CD4-positive, alpha-beta T cell treated with Interleukin-15 for 4 hours (primary cell): ENCODE results near the gene LMTK2.
"Not testable (repeated sequence)": the region's sequence is repeated elsewhere in the genome, so short reads cannot be mapped to it uniquely, and the experiment has no call there.

ENCODE experiments used
- DNase-seq: peaks from one replicate; pipeline ENCODE4 v3.0.0-alpha.2; 2020; ENCODE audit warnings: low spot score

LMTK2 gene

DNA sequence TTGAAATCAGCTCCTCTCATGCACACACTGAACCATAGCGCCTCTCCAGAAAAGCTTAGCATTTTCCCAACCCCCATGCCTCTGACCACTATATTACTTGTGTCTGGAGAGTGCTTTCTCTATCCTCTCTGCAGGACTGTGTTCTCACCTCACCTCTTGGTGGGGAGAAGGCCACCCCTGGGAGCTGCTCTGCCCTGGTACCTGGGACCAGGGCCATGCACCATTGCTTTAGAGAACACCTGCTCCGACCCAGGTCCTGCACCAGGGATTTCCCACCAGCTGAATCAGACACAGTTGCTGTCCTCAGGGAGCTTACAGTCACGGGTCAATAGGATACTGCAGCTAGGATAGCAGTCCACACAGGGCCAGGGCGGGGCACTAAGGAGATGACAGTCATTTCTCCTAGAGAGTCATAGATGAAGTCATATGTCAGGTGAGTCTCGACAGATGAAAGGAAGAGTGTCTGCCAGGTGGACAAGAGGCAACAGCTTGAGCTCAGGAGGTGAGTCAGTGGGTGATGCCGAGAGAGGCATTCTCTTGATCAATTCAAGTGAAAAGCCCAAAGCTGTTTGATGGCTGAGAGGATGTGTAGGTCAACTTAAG, 619 bp upstream of the LMTK2 start:
- DNase-seq, result peak; percentile 9

- no peak for DNase-seq
Measured at GRCh38 chr7:98107313-98107721, 655 bp downstream of the LMTK2 start.

DNA sequence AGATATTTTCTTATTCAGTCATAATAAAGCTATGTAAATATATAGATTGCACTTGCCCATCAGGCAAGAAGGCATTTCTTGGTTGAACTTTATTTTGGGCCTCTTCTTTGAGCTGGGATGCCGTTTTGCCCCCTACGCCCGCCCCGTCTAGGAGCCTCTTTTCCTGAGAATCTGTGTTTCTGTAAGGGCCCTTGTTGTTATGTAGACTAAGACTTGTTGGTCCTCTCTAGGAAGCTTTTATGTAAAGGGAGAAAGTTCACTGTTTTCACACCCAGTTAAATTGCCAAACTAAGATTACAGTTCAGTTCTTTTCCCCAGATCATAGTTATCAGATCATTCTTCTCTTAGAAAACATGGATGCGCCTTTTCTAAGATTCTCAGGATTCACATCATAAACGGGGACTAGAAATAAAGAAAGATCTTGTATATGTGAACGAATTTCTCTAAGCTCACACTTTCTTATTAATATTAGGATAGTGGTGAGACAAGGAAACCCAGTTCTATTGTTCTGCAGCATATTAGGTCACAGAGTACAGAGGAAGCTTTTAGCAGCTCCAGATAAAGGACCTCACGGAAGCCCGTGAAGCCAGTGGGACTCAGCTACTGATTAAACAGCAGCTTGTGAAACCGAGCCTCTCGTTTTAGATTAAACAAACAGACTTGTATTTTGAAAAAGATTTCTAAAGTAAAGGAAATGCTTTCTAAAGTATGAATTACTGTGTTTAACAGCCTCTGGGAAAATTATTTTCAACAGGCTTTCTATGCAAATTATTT, 3.8 kb downstream of the LMTK2 start:
- no peak for DNase-seq

- no peak for DNase-seq
Measured at GRCh38 chr7:98112077-98112476, 5.4 kb downstream of the LMTK2 start.

GRCh38 chr7:98115746-98116525, 9.3 kb downstream of the LMTK2 start:
- no peak for DNase-seq

DNA sequence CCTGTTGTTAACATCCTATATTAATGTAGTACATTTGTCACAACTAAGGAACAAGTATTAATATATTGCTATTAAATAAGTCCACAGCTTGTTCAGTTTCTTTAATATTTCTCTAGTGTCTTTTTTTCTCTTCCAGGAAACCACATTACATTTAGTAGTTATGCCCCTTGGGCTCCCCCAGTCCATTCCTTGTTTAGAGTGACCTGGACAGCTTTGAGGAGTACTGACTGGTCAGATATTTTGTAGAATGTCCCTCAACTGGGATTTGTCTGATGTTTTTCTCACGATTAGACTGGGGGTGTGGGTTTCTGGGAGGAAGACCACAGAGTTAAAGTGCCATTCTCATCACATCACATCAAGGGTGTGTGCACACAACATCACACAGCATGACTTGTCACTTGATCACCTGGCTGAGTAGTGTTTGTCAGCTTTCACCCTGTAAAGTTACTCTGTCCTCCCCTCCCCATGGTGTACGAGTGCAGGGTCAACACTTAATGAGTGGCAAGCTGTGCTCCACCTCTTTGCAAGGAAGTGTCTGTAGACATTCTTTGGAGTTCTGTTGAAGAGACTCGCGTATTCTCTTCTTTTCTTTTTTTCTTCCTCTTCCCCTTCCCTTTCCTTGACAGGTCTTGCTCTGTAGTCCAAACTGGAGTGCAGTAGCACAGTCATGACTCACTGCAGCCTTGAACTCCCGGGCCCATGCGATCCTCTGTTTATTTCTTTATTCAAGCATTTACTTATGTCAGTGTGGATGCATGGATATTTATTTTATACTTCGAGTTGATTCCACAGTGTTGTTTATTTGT, 10.2 kb downstream of the LMTK2 start:
- DNase-seq, result no peak

DNA sequence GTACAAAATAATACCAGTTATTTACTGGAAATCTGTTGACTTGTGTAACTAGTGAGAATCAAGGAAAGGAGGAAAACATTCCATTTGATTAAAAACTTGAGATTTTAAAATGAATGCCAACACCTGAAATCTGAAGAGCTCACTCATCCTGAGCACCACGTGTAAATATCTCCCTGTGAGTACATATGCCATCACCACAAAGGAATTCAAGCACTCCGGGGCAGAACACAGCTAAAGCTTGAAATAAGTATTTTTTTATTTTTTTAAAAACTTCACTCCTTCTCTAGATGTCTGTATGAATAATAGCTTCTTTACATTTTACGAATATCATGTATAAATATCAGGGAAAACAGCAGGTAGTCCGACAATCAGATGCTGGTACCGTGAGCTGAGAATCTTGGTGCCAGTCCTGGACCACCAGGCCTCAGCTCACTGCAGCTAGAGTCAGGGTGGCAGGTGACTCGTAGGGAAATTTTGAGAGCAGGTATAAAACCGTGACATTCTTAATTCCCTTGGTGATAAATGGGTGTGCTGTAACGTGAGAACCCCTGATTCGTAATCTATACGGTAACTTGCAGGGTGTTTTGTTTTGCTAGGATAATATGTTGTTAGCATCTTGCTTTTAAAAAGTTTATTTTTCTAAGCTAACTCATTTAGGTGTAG, 12.7 kb downstream of the LMTK2 start:
- DNase-seq, result no peak

DNA sequence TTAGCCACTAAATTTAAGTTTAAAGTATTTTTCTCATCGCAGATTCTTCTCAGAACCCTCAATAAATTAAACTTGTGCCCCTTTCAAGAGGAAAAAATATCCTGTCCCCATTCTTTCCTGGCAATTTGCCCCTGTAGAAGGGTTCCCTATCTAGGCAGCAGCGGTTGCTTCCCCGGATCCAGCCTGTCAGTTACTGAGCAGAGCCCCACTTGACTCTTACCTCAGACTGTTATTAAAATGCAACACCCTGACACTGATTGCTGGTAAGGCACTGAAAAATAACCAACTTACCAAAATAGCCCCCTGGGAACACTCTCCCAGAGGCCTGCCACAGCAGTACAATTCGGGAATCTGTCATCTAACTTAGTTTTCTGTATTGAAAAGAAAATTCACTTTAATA, 13.9 kb downstream of the LMTK2 start:
- no peak for DNase-seq

- DNase-seq, result not testable (repeated sequence)
Measured at GRCh38 chr7:98121388-98121787, 14.7 kb downstream of the LMTK2 start.

- no peak for DNase-seq
Measured at GRCh38 chr7:98123365-98123696, 16.7 kb downstream of the LMTK2 start.

DNA sequence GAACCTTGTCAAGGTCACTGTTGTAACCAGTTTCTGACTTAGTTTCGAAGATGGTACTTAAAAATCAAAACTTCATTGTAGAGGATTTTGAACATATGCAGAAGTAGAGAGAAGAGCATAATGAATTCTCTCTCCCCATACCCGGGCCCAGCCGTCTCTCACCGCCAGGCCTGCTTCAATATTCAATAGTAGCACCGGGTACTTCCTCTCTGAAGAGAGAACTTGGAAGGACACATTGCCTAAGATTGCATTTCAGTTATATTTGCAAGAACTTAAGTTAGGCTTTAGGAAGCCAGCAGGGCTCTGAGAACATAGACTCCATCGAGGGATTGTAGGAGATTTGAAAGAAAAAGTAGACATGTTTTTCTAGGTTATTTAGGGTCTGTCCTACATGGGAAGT, 19.1 kb downstream of the LMTK2 start:
- no peak for DNase-seq

GRCh38 chr7:98126311-98127142, 19.9 kb downstream of the LMTK2 start:
- no peak for DNase-seq

DNA sequence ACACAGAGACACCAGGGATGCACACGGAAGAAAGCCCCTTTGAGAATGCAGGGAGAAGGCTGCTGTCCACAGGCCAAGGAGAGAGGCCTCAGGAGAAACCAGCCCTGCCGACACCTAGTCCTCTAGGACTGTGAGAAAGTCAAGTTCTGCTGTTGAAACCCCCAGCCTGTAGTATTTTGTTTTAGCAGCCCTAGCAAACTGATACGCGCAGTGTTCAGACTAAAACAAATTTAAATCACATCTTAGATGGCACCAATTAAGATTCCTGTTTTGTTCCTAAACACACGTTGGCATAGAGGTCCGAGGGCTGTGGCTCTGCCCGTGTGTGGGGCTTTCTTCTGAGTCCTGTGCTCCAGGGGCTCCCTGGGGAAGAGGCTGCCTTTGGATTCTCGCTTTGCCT, 21.7 kb downstream of the LMTK2 start:
- DNase-seq, result no peak

DNA sequence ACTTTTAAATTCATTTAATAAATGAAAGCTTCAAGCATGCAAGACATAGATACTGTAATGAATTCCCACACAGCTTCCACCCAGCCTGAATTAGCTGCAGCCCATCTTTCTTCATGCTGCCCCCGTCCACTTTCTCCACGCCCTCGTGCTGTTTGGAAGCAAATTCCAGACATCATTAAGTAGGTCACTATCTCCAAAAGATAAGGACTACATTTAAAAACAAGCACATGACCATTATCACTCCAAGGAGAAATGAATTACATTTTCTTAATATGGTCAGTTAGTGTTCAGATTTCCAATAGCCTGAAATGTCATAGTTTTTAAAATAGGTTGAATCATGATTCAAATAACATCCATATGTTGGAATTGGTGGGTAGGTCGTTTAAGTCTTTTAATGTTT, 24.3 kb downstream of the LMTK2 start:
- DNase-seq, result no peak

DNA sequence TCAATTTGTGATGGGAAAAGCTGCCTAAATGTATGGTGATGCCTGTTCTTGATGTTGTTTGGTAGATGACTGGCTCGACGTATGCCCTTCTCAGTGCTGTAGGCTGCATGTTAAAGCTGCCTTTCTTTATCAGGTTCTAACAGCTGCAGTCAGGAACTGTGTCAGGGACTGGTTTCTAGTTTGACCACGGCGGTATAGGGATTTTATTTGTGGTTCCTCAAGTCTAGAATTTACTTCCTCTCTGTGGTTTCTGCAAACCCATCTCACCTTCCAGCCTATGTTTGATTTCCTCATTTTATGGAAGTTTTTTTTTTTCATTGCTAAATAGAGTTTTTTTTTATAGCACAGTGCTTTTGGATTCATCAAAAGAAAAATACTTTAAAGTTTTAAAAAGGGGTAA, 26.5 kb downstream of the LMTK2 start:
- DNase-seq, result peak; percentile 25

DNA sequence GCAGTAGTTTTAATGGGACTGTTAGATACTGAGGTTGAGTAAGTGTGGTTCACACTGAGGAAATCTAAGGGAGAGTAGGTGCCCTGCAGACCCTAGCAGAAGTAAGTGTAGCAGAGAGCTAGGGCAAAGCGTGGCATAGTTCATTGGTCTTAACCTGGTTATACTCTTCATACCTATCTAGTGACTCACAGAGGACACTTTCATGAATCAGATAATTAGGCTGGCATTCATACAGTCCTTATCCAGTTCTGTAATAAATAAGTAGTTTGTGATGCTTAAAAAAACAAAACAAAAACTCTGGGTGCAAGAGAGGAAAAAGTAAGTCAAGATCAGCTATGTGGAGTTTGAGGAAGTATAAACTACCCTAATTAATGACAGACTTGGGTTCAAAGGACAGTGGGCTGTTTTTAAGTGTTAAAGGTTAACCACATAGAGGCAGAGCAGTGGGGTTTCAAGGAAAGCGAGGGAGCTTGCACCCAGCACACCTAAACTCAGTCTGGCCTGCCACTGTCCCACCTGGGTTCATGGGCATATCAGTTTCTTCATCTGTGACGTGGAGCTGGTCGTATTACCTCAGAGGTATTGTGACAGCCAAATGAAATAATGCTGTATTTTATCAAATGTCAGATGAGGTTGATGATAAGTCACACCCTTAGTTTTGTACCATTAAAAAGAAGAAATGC, 27.1 kb downstream of the LMTK2 start:
- no peak for DNase-seq

DNA sequence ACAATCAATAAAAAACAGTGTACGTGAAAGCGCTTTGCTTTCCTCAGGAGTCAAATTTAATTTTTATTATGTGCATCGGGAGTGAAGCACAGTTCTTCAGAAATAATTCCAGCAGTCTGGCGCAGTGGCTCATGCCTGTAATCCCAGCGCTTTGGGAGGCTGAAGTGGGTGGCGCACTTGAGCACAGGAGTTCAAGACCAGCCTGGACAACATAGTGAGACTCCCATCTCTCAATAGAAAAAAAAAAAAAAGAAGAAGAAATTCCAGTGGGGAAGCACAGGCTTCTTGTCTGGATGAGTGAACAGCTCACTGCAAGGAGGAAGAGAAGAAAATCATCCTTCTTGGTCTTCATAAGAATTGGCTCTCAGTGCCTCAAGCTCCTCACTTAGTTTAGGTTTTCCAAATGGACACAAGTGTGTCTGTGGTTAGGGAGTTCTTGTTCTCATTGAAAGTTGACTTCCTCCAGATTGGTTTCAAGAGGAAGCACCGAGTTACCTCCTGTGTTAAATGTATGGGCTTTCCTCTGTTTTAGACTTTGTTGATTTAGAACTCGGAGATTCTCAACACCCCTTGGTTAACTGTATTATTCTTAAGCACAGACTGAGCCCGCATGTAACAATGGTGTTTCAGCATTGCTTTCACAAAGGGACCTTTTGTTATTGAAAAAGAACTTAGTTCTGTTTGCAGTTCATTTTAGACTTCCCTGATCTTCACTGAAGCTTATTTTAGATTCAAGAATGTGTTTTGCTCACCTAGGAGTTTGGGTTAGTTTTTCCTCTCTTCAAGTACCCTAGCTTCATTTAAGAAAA, 28.0 kb downstream of the LMTK2 start:
- no peak for DNase-seq

- DNase-seq, result no peak
Measured at GRCh38 chr7:98135984-98136383, 29.3 kb downstream of the LMTK2 start.

- no peak for DNase-seq
Measured at GRCh38 chr7:98136423-98136822, 29.8 kb downstream of the LMTK2 start.
